ENCODE measurements around the gene GM2A.

GM2A gene

DNA sequence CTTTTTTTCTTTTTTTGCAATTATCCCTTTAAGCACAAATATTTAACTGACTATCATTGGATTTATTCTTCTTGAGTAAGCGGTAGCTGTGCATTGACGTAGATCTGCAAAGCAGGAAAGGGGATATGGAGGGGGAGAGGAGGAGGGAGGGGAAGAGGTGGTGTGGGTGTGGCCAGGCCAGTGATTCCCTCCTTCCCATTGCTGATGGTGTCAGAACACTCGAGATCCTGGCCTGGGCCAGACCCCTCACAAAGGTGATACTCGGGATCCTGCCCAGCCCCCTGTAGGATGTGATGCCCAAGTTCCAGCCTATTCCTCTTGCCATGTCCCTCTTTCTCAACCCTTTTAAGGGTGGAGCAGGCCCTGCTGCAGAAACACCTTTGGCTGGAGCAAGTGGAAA lies 40.6 kb downstream of the GM2A start:
- H3K36me3 ChIP-seq (ENCODE audit: control insufficient read depth, insufficient read depth, low read length) = no peaks in the 10 kb centered on the region
- H3K4me3 ChIP-seq (replicated peaks; ENCODE audit: low read depth, low read length) = no peak overlapping the region
- no peak for DNase-seq (ENCODE audit: extremely low read depth, insufficient read length)
- TF ChIP-seq, protein P1, sequence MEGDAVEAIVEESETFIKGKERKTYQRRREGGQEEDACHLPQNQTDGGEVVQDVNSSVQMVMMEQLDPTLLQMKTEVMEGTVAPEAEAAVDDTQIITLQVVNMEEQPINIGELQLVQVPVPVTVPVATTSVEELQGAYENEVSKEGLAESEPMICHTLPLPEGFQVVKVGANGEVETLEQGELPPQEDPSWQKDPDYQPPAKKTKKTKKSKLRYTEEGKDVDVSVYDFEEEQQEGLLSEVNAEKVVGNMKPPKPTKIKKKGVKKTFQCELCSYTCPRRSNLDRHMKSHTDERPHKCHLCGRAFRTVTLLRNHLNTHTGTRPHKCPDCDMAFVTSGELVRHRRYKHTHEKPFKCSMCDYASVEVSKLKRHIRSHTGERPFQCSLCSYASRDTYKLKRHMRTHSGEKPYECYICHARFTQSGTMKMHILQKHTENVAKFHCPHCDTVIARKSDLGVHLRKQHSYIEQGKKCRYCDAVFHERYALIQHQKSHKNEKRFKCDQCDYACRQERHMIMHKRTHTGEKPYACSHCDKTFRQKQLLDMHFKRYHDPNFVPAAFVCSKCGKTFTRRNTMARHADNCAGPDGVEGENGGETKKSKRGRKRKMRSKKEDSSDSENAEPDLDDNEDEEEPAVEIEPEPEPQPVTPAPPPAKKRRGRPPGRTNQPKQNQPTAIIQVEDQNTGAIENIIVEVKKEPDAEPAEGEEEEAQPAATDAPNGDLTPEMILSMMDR (IDR thresholded peaks at IDR 0.05; ENCODE audit: insufficient read depth, low read length, poor library complexity, severe bottlenecking) = no peak
- no peaks in the 10 kb centered on the region for H3K27me3 ChIP-seq (replicated peaks; ENCODE audit: control insufficient read depth, insufficient read depth, low read length)

DNA sequence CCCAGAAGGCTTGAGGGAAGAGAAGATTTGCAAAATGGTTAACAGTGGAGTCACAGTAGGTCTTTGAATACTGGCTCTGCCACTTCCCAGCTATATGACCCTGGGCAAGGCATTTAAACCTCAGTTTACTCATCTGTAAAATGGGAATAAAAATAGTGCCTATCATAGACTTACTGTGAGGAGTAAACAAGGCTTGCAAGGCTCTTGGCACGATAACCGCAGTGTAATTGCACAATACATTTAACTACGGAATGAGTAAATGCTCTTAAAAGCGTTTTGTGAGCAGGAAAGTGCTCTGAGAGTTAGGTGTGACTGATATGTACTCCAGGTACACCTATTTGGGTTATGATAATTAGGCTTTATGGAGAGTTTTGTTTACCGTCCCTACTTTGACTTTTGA lies 42.2 kb downstream of the GM2A start:
- Histone ChIP-seq H3K36me3 (ENCODE audit: control insufficient read depth, insufficient read depth, low read length) (no peaks in the 10 kb centered on the region), H3K4me3 (replicated peaks; ENCODE audit: low read depth, low read length) (no peak overlapping the region), H3K27me3 (replicated peaks; ENCODE audit: control insufficient read depth, insufficient read depth, low read length) (no peaks in the 10 kb centered on the region)
- no peak for DNase-seq (ENCODE audit: extremely low read depth, insufficient read length)
- TF ChIP-seq, protein P1 (IDR thresholded peaks at IDR 0.05; ENCODE audit: insufficient read depth, low read length, poor library complexity, severe bottlenecking) = no peak

DNA sequence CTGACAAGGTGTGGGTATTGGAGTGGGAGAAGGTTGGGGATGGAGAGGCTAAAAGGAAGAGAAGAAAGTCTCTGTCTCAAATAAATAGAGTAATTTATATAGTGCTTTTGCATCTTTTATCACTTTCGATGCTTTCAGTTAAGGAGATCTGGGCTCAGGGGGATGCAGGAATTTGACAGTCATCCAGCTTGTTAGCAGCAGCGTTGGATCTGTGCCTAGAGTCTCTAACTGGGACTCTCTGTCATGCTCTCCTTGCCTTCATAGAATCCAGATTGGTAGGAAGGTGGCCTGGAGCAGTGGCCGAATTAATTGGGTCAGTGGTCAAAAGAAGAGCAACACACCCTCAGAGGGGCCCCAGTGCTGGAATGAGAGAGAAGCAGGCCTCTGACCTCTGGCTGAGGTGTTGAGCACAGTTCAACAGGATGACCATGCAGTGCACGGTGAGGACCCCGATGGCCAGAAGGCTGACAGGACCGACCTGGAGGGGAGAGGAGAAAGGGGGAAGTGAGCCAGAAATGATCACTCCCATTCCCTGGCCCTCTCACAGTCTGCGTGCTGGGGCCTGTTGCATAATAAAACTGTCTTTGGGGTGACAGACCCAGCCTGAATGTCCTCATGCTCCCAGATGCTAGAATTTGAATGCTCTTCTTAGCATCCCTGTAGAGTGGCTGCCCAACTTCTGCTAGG lies 42.9 kb downstream of the GM2A start:
- H3K27me3 ChIP-seq (replicated peaks; ENCODE audit: control insufficient read depth, insufficient read depth, low read length) = no peaks in the 10 kb centered on the region
- DNase-seq (ENCODE audit: extremely low read depth, insufficient read length) = no peak
- no peak overlapping the region for H3K4me3 ChIP-seq (replicated peaks; ENCODE audit: low read depth, low read length)
- H3K36me3 ChIP-seq (ENCODE audit: control insufficient read depth, insufficient read depth, low read length) = no peaks in the 10 kb centered on the region
- TF ChIP-seq, protein P1 (IDR thresholded peaks at IDR 0.05; ENCODE audit: insufficient read depth, low read length, poor library complexity, severe bottlenecking) = no peak

DNA sequence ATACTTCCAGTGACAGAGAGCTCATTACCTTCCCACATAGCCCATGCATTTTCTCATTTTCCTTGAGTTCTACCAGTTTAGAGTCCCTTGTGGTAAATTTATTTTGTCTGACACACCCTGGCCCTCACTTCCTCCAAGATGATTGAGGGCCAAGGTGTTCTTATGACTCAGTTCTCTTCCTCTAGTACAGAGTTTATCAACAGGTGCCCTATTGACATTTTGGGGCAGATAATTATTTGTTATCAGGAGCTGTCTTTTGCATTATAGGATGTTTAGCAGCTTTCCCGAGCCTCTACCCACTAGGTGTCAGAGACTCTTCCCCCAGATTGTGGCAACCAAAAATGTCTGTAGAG lies 43.5 kb downstream of the GM2A start:
- no peaks in the 10 kb centered on the region for H3K36me3 ChIP-seq (ENCODE audit: control insufficient read depth, insufficient read depth, low read length)

DNA sequence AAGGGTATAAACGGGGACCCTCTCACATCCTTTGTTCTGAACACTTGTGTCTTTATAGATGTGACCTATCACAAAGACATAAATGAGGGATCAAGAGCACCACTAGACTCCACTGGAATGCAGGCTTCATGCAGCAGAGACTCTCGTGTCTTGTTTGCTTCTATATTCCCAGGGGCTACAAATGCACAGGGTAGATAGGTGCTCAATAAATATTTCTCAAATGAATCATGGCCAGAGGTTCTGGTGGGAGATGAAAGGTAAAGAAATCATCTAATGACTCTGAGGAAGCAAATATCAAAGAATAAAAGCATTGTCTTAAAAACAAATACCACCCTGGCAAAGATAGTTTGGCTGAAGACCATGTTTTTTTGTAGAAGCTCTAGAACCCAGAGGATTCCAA lies 44.0 kb downstream of the GM2A start:
- no peak for DNase-seq (ENCODE audit: extremely low read depth, insufficient read length)
- Histone ChIP-seq H3K4me3 (replicated peaks; ENCODE audit: low read depth, low read length) (no peak overlapping the region), H3K36me3 (ENCODE audit: control insufficient read depth, insufficient read depth, low read length) (no peaks in the 10 kb centered on the region), H3K27me3 (replicated peaks; ENCODE audit: control insufficient read depth, insufficient read depth, low read length) (no peaks in the 10 kb centered on the region)
- TF ChIP-seq, protein P1 (IDR thresholded peaks at IDR 0.05; ENCODE audit: insufficient read depth, low read length, poor library complexity, severe bottlenecking) = no peak

More for the DNA sequence above, 43.5 kb downstream of the GM2A start:
- TF ChIP-seq, protein P1 (IDR thresholded peaks at IDR 0.05; ENCODE audit: insufficient read depth, low read length, poor library complexity, severe bottlenecking) = no peak
- Histone ChIP-seq H3K4me3 (replicated peaks; ENCODE audit: low read depth, low read length) (no peak overlapping the region), H3K27me3 (replicated peaks; ENCODE audit: control insufficient read depth, insufficient read depth, low read length) (no peaks in the 10 kb centered on the region)
- DNase-seq (ENCODE audit: extremely low read depth, insufficient read length) = no peak

All from GM06990 (cell line).